Calu3 (cell line): ENCODE measurements around the gene EIF3K. TPM values are rescaled to one million over a fixed set of nuclear protein-coding genes. Genes with fewer than 3 reads are reported as not detected.
"Not testable (repeated sequence)": the region's sequence is repeated elsewhere in the genome, so short reads cannot be mapped to it uniquely, and the experiment has no call there.

Experiments
- BruUV-seq: library from RNA; stranded (reverse); fragments of 400-500 nt; replicated peaks from 2 replicates; lab custom pipeline; 2021; lab: Mats Ljungman, UMichigan
- CTCF ChIA-PET: fragments of 300-600 bp; sonication (Branson Sonifier 250); formaldehyde crosslinking; loops from one replicate; lab custom pipeline; 2022; ENCODE audit warnings: antibody characterized with exemption; lab: Charles Lee
- DNase-seq: peaks from one replicate; pipeline ENCODE4 v3.0.0; 2022
- H3K27ac Mint-ChIP-seq: one replicate; pipeline ENCODE4 v1.8.0; 2022; ENCODE audit warnings: mixed read lengths; ENCODE audit not compliant: unreplicated experiment
- H3K27me3 Mint-ChIP-seq: one replicate; pipeline ENCODE4 v1.8.0; 2022; ENCODE audit warnings: mixed read lengths; ENCODE audit not compliant: unreplicated experiment
- H3K36me3 Mint-ChIP-seq: one replicate; pipeline ENCODE4 v1.8.0; 2022; ENCODE audit warnings: mild to moderate bottlenecking, moderate library complexity, mixed read lengths; ENCODE audit not compliant: insufficient read depth, unreplicated experiment
- H3K4me1 Mint-ChIP-seq: one replicate; pipeline ENCODE4 v1.8.0; 2022; ENCODE audit warnings: mild to moderate bottlenecking, low read depth, mixed read lengths; ENCODE audit not compliant: unreplicated experiment
- H3K4me3 Mint-ChIP-seq: one replicate; pipeline ENCODE4 v1.8.0; 2022; ENCODE audit warnings: mild to moderate bottlenecking, low read depth, moderate library complexity, mixed read lengths; ENCODE audit not compliant: unreplicated experiment
- H3K9me3 Mint-ChIP-seq: one replicate; pipeline ENCODE4 v1.8.0; 2022; ENCODE audit warnings: low read depth, mixed read lengths; ENCODE audit not compliant: unreplicated experiment
- CTCF ChIP-seq: fragments of 200-600 bp; IDR thresholded peaks from one replicate; pipeline ENCODE4 v1.8.0; 2022; ENCODE audit warnings: antibody characterized with exemption; ENCODE audit not compliant: unreplicated experiment
- intact Hi-C: fragments of 100-400 bp; cut with micrococcal nuclease; formaldehyde crosslinking; loops from one replicate; pipeline ENCODE4 v1.10.0; 2022; ENCODE audit not compliant: unreplicated experiment
- total RNA-seq: library from RNA; stranded (reverse); gene quantifications from 2 replicates; pipeline ENCODE4 v1.2.3, GENCODE V29; 2022

Gene EIF3K
- total RNA-seq, 1 experiment from 2014 or later = 334 TPM

GRCh38 chr19:38599722-38600121 is 19.3 kb upstream of the EIF3K start:
- intact Hi-C loops = no loop called here
- Mint-ChIP-seq H3K27ac (no peak overlapping the region), H3K4me3 (no peak overlapping the region), H3K9me3 (no peaks in the 10 kb centered on the region), H3K4me1 (no peaks in the 10 kb centered on the region), H3K36me3 (peaks cover 5% of the 10 kb centered on the region), H3K27me3 (peaks cover 33% of the 10 kb centered on the region)
- no TSS peak for BruUV-seq
- CTCF ChIA-PET = interaction anchor here (0.6 kb wide), 1 partner anchor 19 kb away, joined by 5 read pairs; no protein-coding TSS in a partner anchor
- no peak for DNase-seq
- TF ChIP-seq CTCF = no peak

GRCh38 chr19:38602856-38603255 is 16.1 kb upstream of the EIF3K start:
- BruUV-seq, H3K4me3 Mint-ChIP-seq, H3K27ac Mint-ChIP-seq: not testable (repeated sequence)

GRCh38 chr19:38606131-38606530 is 12.9 kb upstream of the EIF3K start:
- peaks cover 31% of the 10 kb centered on the region for H3K27me3 Mint-ChIP-seq
- H3K4me3 Mint-ChIP-seq = no peak overlapping the region
- intact Hi-C loops = no loop called here
- no peaks in the 10 kb centered on the region for H3K4me1 Mint-ChIP-seq
- H3K27ac Mint-ChIP-seq = no peak overlapping the region
- BruUV-seq = no TSS peak
- no peaks in the 10 kb centered on the region for H3K9me3 Mint-ChIP-seq
- no peaks in the 10 kb centered on the region for H3K36me3 Mint-ChIP-seq
- no peak for DNase-seq
- CTCF ChIA-PET = interaction anchor here (0.6 kb wide), 3 partner anchors 27 to 886 kb away, joined by 3 to 4 read pairs (median 3); no protein-coding TSS in a partner anchor
- no peak for TF ChIP-seq CTCF

More at GRCh38 chr19:38602856-38603255, 16.1 kb upstream of the EIF3K start:
- intact Hi-C loops, H3K4me1 Mint-ChIP-seq, H3K9me3 Mint-ChIP-seq, H3K36me3 Mint-ChIP-seq, CTCF ChIA-PET, DNase-seq: not testable (repeated sequence)
- peaks cover 48% of the 10 kb centered on the region for H3K27me3 Mint-ChIP-seq

- Mint-ChIP-seq H3K4me1 (peaks cover under 1% of the 10 kb centered on the region), H3K4me3 (no peak overlapping the region), H3K27me3 (peaks cover 24% of the 10 kb centered on the region), H3K9me3 (no peaks in the 10 kb centered on the region), H3K27ac (no peak overlapping the region), H3K36me3 (peaks cover 9% of the 10 kb centered on the region)
- intact Hi-C loops = no loop called here
- CTCF ChIA-PET = interaction anchor here (0.6 kb wide), 3 partner anchors 18 to 470 kb away, joined by 4 to 6 read pairs (median 5); no protein-coding TSS in a partner anchor
- TF ChIP-seq CTCF = no peak
- BruUV-seq = no TSS peak
- DNase-seq = no peak
These were observed 4.7 kb upstream of the EIF3K start for GRCh38 chr19:38614289-38614688.

- Mint-ChIP-seq H3K4me1 (peaks cover 8% of the 10 kb centered on the region), H3K4me3 (no peak overlapping the region), H3K27me3 (peaks cover 24% of the 10 kb centered on the region), H3K27ac (no peak overlapping the region), H3K9me3 (no peaks in the 10 kb centered on the region), H3K36me3 (peaks cover 17% of the 10 kb centered on the region)
- DNase-seq = no peak
- no peak for TF ChIP-seq CTCF
- CTCF ChIA-PET = no interaction called here
- intact Hi-C loops = no loop called here
- BruUV-seq = no TSS peak
These were observed 3.9 kb upstream of the EIF3K start for GRCh38 chr19:38615007-38615581.
